ENCODE results near the gene FRMPD4.

The FRMPD4 gene

GRCh38 chrX:12446342-12447075, 308.2 kb downstream of the FRMPD4 start:
- no peak overlapping the region for H3K27ac ChIP-seq (ENCODE audit: low read length)
- no peak overlapping the region for H2AFZ ChIP-seq (ENCODE audit: low read length)
- no peaks in the 10 kb centered on the region for H3K36me3 ChIP-seq (replicated peaks; ENCODE audit: insufficient read depth, low read length)
- no peak for DNase-seq
- H3F3A ChIP-seq (ENCODE audit: insufficient read depth, low read length), result no peaks in the 10 kb centered on the region
- H3K79me2 ChIP-seq (ENCODE audit: low read length), result no peaks in the 10 kb centered on the region
- no peak overlapping the region for H3K4me2 ChIP-seq (ENCODE audit: low read depth, low read length)
- no peaks in the 10 kb centered on the region for H3K9me3 ChIP-seq (replicated peaks; ENCODE audit: insufficient read depth, low read length)
- no peak overlapping the region for H3K9ac ChIP-seq (ENCODE audit: low read length)
- no peak overlapping the region for H3K4me3 ChIP-seq (ENCODE audit: low read length)
- TF ChIP-seq EZH2 (optimal IDR thresholded peaks at IDR 0.05; ENCODE audit: low read depth, low read length) (no peak), EZH2phosphoT487 (IDR thresholded peaks at IDR 0.05; ENCODE audit: low read length) (no peak), CTCF (IDR thresholded peaks at IDR 0.05; ENCODE audit: low read length) (no peak)
- H4K20me1 ChIP-seq (ENCODE audit: insufficient read depth, low read length), result no peaks in the 10 kb centered on the region
- no peaks in the 10 kb centered on the region for H3K9me2 ChIP-seq (replicated peaks; ENCODE audit: insufficient read depth, low read length)
- no peaks in the 10 kb centered on the region for H3K4me1 ChIP-seq (ENCODE audit: low read length)
- H3K27me3 ChIP-seq (replicated peaks; ENCODE audit: insufficient read depth, low read length), result no peaks in the 10 kb centered on the region

- no peak overlapping the region for H3K27ac ChIP-seq (ENCODE audit: low read length)
- H3K4me3 ChIP-seq (ENCODE audit: low read length), result no peak overlapping the region
- no peaks in the 10 kb centered on the region for H3K4me1 ChIP-seq (ENCODE audit: low read length)
- TF ChIP-seq EZH2phosphoT487 (IDR thresholded peaks at IDR 0.05; ENCODE audit: low read length) (no peak), CTCF (IDR thresholded peaks at IDR 0.05; ENCODE audit: low read length) (no peak), EZH2 (optimal IDR thresholded peaks at IDR 0.05; ENCODE audit: low read depth, low read length) (no peak)
- H3K36me3 ChIP-seq (replicated peaks; ENCODE audit: insufficient read depth, low read length), result no peaks in the 10 kb centered on the region
- H4K20me1 ChIP-seq (ENCODE audit: insufficient read depth, low read length), result no peaks in the 10 kb centered on the region
- no peak overlapping the region for H3K4me2 ChIP-seq (ENCODE audit: low read depth, low read length)
- no peak overlapping the region for H3K9ac ChIP-seq (ENCODE audit: low read length)
- H2AFZ ChIP-seq (ENCODE audit: low read length), result no peak overlapping the region
- no peak for DNase-seq
- H3K27me3 ChIP-seq (replicated peaks; ENCODE audit: insufficient read depth, low read length), result no peaks in the 10 kb centered on the region
- no peaks in the 10 kb centered on the region for H3K9me3 ChIP-seq (replicated peaks; ENCODE audit: insufficient read depth, low read length)
- no peaks in the 10 kb centered on the region for H3K79me2 ChIP-seq (ENCODE audit: low read length)
- H3K9me2 ChIP-seq (replicated peaks; ENCODE audit: insufficient read depth, low read length), result no peaks in the 10 kb centered on the region
- H3F3A ChIP-seq (ENCODE audit: insufficient read depth, low read length), result no peaks in the 10 kb centered on the region
Measured at GRCh38 chrX:12447448-12448064, 309.3 kb downstream of the FRMPD4 start.

- Histone ChIP-seq H3K36me3 (replicated peaks; ENCODE audit: insufficient read depth, low read length) (no peaks in the 10 kb centered on the region), H3K27ac (ENCODE audit: low read length) (no peak overlapping the region), H3K9me2 (replicated peaks; ENCODE audit: insufficient read depth, low read length) (no peaks in the 10 kb centered on the region), H3K4me3 (ENCODE audit: low read length) (no peak overlapping the region), H3K4me1 (ENCODE audit: low read length) (no peaks in the 10 kb centered on the region), H3K9me3 (replicated peaks; ENCODE audit: insufficient read depth, low read length) (no peaks in the 10 kb centered on the region), H2AFZ (ENCODE audit: low read length) (no peak overlapping the region), H3K4me2 (ENCODE audit: low read depth, low read length) (no peak overlapping the region), H3F3A (ENCODE audit: insufficient read depth, low read length) (no peaks in the 10 kb centered on the region), H4K20me1 (ENCODE audit: insufficient read depth, low read length) (no peaks in the 10 kb centered on the region), H3K27me3 (replicated peaks; ENCODE audit: insufficient read depth, low read length) (no peaks in the 10 kb centered on the region), H3K9ac (ENCODE audit: low read length) (no peak overlapping the region), H3K79me2 (ENCODE audit: low read length) (no peaks in the 10 kb centered on the region)
- no peak for DNase-seq
- TF ChIP-seq CTCF (IDR thresholded peaks at IDR 0.05; ENCODE audit: low read length) (no peak), EZH2 (optimal IDR thresholded peaks at IDR 0.05; ENCODE audit: low read depth, low read length) (no peak), EZH2phosphoT487 (IDR thresholded peaks at IDR 0.05; ENCODE audit: low read length) (no peak)
Measured at GRCh38 chrX:12452268-12452667, 314.0 kb downstream of the FRMPD4 start.
